Mucosa of stomach (tissue), 1 donor: ENCODE results near the gene ARRDC2.
"Not testable (repeated sequence)": the region's sequence is repeated elsewhere in the genome, so short reads cannot be mapped to it uniquely, and the experiment has no call there.

Source experiments
- H3K27me3 ChIP-seq: one replicate; pipeline ENCODE4 v1.7.0; 2013; ENCODE audit warnings: mild to moderate bottlenecking, low read length; ENCODE audit not compliant: control insufficient read depth, insufficient read depth
- H3K36me3 ChIP-seq: one replicate; pipeline ENCODE4 v1.7.0; 2013; ENCODE audit warnings: low read length; ENCODE audit not compliant: control insufficient read depth, insufficient read depth
- H3K4me1 ChIP-seq: one replicate; pipeline ENCODE4 v1.7.0; 2013; ENCODE audit warnings: mild to moderate bottlenecking, low read length; ENCODE audit not compliant: control insufficient read depth, insufficient read depth
- H3K4me3 ChIP-seq: one replicate; pipeline ENCODE4 v1.7.0; 2013; ENCODE audit warnings: low read length
- H3K9ac ChIP-seq: one replicate; pipeline ENCODE4 v1.7.0; 2013; ENCODE audit warnings: mild to moderate bottlenecking, low read length, moderate library complexity
- H3K9me3 ChIP-seq: one replicate; pipeline ENCODE4 v1.7.0; 2013; ENCODE audit warnings: mild to moderate bottlenecking, low read length, moderate library complexity; ENCODE audit not compliant: control insufficient read depth
- donor health status: Pancreatic carcinoma.

Gene ARRDC2

DNA sequence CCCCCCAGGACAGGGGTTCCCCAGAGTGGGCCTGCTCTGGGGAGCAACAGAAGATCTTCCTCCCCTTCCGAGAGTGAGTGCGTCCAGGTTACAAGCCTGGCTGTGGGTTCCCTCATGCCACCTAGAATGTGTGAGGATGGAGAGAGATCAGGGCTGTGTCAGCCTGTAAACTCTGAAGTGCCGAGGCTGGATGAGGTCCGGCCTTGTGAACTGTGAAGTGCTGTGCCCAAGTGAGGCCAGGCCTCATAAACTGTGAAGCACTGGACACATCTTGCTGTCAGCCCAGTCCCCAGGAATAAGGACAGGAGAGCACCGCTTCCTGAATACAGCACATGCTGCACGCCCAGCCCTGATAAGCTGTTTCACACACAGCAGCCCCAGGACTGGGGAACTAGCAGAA, 33.4 kb upstream of the ARRDC2 start:
- H3K9ac ChIP-seq: no peak overlapping the region
- H3K27me3 ChIP-seq: peaks cover 5% of the 10 kb centered on the region
- no peak overlapping the region for H3K4me3 ChIP-seq
- no peaks in the 10 kb centered on the region for H3K4me1 ChIP-seq
- H3K36me3 ChIP-seq: no peaks in the 10 kb centered on the region
- no peaks in the 10 kb centered on the region for H3K9me3 ChIP-seq

DNA sequence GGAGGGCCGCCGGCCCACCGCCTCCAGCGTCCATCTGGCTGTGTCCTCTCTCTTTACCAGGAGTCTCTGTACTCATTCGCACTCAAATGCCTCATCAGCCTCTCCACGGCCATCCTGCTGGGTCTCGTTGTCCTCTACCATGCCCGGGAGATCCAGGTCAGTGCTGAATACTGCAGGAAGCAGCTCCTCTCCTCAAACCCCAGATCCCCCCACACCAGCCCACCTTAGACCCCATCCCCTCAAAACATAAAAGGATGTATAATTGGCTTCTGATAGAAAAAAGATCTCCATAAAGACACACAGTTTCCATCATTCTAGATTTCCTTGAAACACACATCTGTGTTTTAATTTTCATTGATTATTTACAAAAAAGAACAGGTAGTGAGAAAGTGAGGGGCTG, 32.9 kb upstream of the ARRDC2 start:
- Histone ChIP-seq H3K36me3 (no peaks in the 10 kb centered on the region), H3K9ac (no peak overlapping the region), H3K4me3 (no peak overlapping the region), H3K27me3 (peaks cover 5% of the 10 kb centered on the region), H3K4me1 (no peaks in the 10 kb centered on the region), H3K9me3 (no peaks in the 10 kb centered on the region)

DNA sequence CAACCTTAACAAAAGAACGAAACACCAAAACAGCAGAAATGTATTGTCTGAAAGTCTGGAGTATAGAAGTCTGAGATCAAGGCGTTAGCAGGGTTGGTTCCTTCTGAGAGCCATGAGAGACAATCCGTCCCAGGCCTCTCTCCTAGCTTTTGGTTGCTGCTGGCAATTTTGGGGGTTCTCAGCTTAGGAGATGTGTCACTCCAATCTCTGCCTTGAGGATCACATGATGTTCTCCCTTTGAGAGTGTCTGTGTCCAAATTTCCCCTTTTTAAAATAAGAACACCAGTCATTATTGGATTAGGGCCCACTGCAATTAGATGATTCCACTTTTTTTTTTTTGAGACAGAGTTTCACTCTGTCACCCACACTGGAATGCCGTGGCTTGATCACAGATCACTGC, 30.9 kb upstream of the ARRDC2 start:
- Histone ChIP-seq H3K36me3 (no peaks in the 10 kb centered on the region), H3K9ac (no peak overlapping the region), H3K9me3 (no peaks in the 10 kb centered on the region), H3K27me3 (peaks cover 5% of the 10 kb centered on the region), H3K4me3 (no peak overlapping the region), H3K4me1 (no peaks in the 10 kb centered on the region)

DNA sequence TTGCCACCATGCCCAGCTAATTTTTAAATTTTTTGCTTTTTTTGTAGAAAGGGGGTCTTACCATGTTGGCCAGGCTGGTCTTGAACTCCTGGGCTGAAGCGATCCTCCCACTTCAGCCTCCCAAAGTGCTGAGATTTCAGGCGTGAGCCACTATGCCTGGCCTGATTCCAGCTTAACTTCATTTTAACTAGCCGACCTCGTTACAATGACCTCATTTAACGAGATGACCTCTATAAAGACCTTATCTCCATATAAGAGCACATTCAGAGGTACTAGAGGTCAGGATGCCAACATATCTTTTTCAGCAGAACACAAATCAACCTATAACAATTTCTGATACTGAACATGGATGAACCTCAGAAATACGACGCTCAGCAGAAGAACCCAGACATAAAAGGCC, 30.5 kb upstream of the ARRDC2 start:
- H3K36me3 ChIP-seq: no peaks in the 10 kb centered on the region
- H3K4me3 ChIP-seq: no peak overlapping the region
- H3K9me3 ChIP-seq: no peaks in the 10 kb centered on the region
- H3K4me1 ChIP-seq: no peaks in the 10 kb centered on the region
- H3K27me3 ChIP-seq: peaks cover 5% of the 10 kb centered on the region
- no peak overlapping the region for H3K9ac ChIP-seq

DNA sequence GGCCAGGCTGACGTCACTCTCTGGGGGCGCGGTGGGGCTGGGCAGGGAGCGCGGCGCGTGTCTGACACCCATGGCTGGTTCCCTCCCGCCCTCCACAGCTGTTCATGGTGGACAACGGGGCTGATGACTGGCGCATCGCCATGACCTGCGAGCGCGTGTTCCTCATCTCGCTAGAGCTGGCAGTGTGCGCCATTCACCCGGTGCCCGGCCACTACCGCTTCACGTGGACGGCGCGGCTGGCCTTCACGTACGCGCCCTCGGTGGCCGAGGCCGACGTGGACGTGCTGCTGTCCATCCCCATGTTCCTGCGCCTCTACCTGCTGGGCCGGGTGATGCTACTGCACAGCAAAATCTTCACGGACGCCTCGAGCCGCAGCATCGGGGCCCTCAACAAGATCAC, 26.4 kb upstream of the ARRDC2 start:
- H3K9ac ChIP-seq: no peak overlapping the region
- H3K9me3 ChIP-seq: no peaks in the 10 kb centered on the region
- H3K4me3 ChIP-seq: no peak overlapping the region
- H3K4me1 ChIP-seq: no peaks in the 10 kb centered on the region
- no peaks in the 10 kb centered on the region for H3K36me3 ChIP-seq
- H3K27me3 ChIP-seq: no peaks in the 10 kb centered on the region

DNA sequence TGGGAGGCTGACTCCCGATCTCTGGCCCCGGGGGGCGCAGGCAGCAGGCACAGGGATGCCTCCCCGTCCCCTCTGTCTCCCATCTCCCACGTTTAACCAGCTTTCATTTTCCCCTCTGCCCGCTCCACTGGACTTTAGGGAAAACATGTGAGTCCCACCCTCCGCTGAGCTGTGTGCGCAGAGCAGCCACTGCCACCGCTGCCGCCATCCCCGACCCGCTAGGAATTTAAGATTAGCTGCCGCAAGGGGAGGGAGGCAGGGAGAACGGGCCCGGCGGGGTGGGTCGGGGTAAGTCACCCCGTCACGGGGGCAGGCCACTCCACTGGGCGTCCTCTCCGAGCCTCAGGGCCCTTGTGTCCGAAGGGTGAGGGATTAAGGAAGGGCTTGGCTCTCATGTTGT, 25.5 kb upstream of the ARRDC2 start:
- no peak overlapping the region for H3K4me3 ChIP-seq
- no peaks in the 10 kb centered on the region for H3K9me3 ChIP-seq
- H3K4me1 ChIP-seq: no peaks in the 10 kb centered on the region
- H3K36me3 ChIP-seq: no peaks in the 10 kb centered on the region
- H3K9ac ChIP-seq: no peak overlapping the region
- H3K27me3 ChIP-seq: no peaks in the 10 kb centered on the region

DNA sequence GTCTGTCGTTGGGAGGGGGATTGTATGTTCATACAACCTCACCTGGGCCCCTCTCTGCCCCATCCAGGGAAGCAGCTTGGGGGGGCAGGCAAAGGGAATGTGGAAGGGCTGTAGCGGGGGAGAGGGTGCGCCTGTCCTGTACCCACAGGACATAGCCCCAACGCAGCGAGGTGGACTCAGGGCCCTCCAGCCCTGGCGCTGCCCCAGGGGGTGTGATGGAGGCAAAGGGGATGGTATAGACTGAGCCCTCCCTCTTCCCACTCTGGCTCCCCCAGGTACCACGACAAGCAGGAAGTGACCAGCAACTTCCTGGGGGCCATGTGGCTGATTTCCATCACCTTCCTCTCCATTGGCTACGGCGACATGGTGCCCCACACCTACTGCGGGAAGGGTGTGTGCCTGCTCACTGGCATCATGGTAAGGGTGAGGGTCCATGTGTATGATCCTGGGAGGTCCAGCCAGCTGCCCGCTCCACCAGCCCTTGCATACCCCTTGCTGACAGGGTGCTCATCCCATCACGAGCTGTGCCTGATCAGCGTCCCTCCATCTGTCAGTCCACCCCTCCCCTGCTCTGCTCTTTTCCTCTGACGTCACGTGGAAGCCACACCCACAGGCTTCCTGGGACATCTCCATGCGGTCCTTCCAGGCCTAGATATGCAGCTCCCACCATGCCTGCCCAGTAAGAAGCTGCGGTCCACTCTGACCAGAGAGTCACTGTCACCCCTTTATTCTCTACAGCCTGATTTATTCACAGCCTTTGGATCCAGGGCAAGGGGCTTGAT, 22.7 kb upstream of the ARRDC2 start:
- Histone ChIP-seq H3K4me3 (no peak overlapping the region), H3K4me1 (no peaks in the 10 kb centered on the region), H3K9me3 (no peaks in the 10 kb centered on the region), H3K36me3 (no peaks in the 10 kb centered on the region), H3K9ac (no peak overlapping the region), H3K27me3 (no peaks in the 10 kb centered on the region)

DNA sequence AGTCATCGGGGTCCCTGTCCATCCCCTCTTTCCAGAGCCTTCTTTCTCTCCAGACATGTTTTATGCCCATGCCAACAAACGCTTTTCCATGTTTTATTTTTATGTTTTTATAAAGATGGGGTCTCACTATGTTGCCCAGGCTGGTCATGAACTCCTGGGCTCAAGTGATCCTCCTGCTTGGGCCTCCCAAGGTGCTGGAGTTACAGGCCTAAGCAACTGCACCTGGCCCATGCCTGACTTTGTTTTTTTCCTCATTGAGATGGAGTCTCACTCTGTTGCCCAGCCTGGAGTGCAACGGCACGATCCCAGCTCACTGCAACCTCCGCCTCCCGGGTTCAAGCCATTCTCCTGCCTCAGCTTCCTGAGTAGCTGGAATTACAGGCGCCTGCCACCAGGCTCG, 21.4 kb upstream of the ARRDC2 start:
- not testable (repeated sequence) for H3K27me3 ChIP-seq, H3K9ac ChIP-seq, H3K4me3 ChIP-seq, H3K4me1 ChIP-seq, H3K36me3 ChIP-seq, H3K9me3 ChIP-seq

DNA sequence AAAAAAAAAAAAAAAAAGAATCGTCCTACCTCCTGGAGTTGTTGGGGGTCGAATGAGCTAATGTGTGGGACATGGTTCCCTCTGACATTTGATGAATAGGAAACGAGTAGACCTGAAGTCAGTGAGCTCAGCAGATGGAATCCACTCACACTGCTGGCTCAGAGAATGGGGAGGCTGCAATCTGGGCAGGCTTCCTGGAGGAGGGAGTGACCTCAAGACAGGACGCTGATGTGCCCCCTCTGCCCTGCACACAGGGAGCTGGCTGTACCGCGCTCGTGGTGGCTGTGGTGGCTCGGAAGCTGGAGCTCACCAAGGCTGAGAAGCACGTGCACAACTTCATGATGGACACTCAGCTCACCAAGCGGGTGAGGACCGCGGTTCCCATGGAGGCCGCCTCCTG, 19.8 kb upstream of the ARRDC2 start:
- H3K4me3 ChIP-seq: no peak overlapping the region
- H3K4me1 ChIP-seq: no peaks in the 10 kb centered on the region
- no peaks in the 10 kb centered on the region for H3K9me3 ChIP-seq
- no peak overlapping the region for H3K9ac ChIP-seq
- no peaks in the 10 kb centered on the region for H3K27me3 ChIP-seq
- no peaks in the 10 kb centered on the region for H3K36me3 ChIP-seq

DNA sequence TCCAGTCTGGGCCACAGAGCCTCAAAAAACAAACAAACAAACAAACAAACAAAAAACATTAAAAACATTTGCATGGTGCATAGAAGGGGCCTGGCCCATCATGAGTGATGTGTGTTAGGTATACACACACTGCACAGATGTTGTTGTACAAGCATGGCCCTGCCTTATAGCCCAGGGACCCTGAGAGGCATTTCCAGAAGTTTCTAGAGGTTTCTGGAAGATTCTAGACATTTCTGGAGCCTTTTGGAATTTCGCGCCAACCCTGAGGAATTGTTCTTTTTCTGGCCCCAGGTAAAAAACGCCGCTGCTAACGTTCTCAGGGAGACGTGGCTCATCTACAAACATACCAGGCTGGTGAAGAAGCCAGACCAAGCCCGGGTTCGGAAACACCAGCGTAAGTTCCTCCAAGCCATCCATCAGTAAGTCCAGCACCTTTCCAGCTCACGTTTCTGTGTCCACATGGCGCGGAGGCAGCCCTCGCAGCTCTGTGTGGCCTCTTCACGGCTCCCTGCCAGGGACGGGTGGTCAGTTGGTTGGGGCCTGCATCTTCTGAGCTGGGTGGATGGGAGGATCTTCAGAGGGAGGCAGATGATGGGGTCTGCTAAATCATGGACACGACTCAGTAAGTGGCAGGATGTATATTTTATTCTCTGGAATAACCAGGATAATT, 18.4 kb upstream of the ARRDC2 start:
- no peak overlapping the region for H3K9ac ChIP-seq
- no peaks in the 10 kb centered on the region for H3K27me3 ChIP-seq
- no peaks in the 10 kb centered on the region for H3K9me3 ChIP-seq
- no peak overlapping the region for H3K4me3 ChIP-seq
- H3K36me3 ChIP-seq: no peaks in the 10 kb centered on the region
- no peaks in the 10 kb centered on the region for H3K4me1 ChIP-seq

DNA sequence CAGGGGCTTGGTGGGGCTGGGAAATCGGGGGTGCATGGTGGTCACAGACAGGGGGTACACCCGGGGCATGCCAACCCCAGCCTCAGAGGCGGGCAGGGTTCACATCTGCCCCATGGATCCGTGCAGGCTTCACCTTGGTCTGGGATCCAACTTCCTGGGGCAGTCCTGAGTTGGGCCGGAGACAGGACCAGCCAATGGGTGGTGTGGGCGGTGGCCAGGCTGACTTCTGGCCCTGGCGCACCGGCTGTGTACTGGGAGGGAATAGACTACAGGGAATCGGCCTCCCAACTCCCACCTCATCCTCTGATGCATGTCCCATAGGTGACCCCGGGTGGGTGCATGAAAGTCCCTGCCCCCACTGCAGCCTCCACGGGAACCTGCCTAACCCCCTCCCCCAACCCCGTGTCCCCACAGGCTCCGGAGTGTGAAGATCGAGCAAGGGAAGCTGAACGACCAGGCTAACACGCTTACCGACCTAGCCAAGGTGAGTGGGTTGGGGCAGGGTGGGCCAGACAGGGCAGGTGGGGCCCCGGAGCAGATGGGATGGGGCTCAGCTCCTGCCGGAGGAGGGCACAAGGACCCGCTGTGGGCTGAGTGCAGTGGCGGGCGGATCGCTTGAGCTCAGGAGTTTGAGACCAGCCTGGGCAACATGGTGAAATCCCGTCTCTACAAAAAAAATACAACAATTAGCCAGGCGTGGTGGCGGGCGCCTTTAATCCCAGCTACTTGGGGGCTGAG, 14.7 kb upstream of the ARRDC2 start:
- Histone ChIP-seq H3K36me3 (no peaks in the 10 kb centered on the region), H3K4me1 (peaks cover 3% of the 10 kb centered on the region)

DNA sequence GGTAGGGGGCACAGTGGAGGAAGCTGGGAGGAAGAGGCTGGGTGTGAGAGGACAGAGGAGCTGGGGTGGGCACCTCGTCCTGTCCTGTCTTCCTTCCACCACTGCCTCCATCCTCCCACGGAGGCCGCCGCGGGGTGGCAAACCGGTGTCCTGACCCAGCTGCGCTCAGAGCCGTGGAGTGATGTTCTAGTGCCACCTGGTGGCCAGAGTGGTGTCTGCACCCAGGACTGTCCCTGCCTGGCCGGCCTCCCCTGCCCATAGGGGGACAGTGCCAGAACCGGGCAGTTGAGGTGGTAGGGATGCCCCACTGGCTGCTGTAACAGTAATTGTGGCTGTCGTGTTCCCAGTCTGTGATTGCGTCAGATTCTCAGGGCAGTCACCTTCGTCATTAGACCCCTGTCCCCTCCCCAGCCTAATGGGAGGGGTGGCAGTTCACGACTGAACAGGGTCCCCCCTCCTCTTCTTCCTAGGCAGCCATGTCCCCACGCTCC, 11.1 kb upstream of the ARRDC2 start:
- peaks cover 24% of the 10 kb centered on the region for H3K4me1 ChIP-seq
- no peaks in the 10 kb centered on the region for H3K9me3 ChIP-seq
- H3K36me3 ChIP-seq: no peaks in the 10 kb centered on the region
- no peaks in the 10 kb centered on the region for H3K27me3 ChIP-seq
- H3K9ac ChIP-seq: no peak overlapping the region
- no peak overlapping the region for H3K4me3 ChIP-seq

More for the DNA sequence above, 14.7 kb upstream of the ARRDC2 start:
- Histone ChIP-seq H3K27me3 (no peaks in the 10 kb centered on the region), H3K4me3 (no peak overlapping the region), H3K9me3 (no peaks in the 10 kb centered on the region), H3K9ac (no peak overlapping the region)
